Fibroblast of lung (primary cell): ENCODE data around the gene PAX2. TPM values are rescaled to one million over a fixed set of nuclear protein-coding genes. Genes with fewer than 3 reads are reported as not detected.

Source experiments
- DNase-seq, 2 donors: peaks; one replicate each; pipeline versions ENCODE4 v3.0.0 to v3.0.0-alpha.2; 2010; ENCODE audit warnings: low read depth in 2 of 2
- H2AFZ ChIP-seq: 2 replicates; pipeline ENCODE4 v1.5.1; 2012; ENCODE audit warnings: low read length, control low read depth, inconsistent platforms
- H3K27ac ChIP-seq: 2 replicates; pipeline ENCODE4 v1.5.1; 2011; ENCODE audit warnings: low read length, control low read depth; ENCODE audit not compliant: insufficient read depth
- H3K27me3 ChIP-seq: 2 replicates; pipeline ENCODE4 v1.5.1; 2011; ENCODE audit warnings: mild to moderate bottlenecking, low read length; ENCODE audit not compliant: control insufficient read depth, insufficient read depth
- H3K36me3 ChIP-seq: 2 replicates; pipeline ENCODE4 v1.5.1; 2011; ENCODE audit warnings: low read length; ENCODE audit not compliant: control insufficient read depth, insufficient read depth
- H3K4me1 ChIP-seq: 2 replicates; pipeline ENCODE4 v1.5.1; 2011; ENCODE audit warnings: low read length; ENCODE audit not compliant: control insufficient read depth, insufficient read depth; ENCODE audit errors: extremely low read depth
- H3K4me2 ChIP-seq: 2 replicates; pipeline ENCODE4 v1.5.1; 2011; ENCODE audit warnings: low read length, control low read depth; ENCODE audit not compliant: insufficient read depth; ENCODE audit errors: extremely low read depth
- H3K4me3 ChIP-seq, 4 experiments: fragments of 200-600 bp in 1 of 4; sonication (generic) in 1 of 4; replicated peaks in 1 of 4; 2 replicates each; pipeline ENCODE4 v1.5.1; 2011 to 2016; ENCODE audit warnings: low read length in 4 of 4, low read depth in 3 of 4, mild to moderate bottlenecking in 3 of 4, control low read depth in 2 of 4, inconsistent platforms in 1 of 4, mixed read lengths in 1 of 4; ENCODE audit not compliant: insufficient read depth in 1 of 4; ENCODE audit errors: control extremely low read depth in 1 of 4
- H3K79me2 ChIP-seq: 2 replicates; pipeline ENCODE4 v1.5.1; 2012; ENCODE audit warnings: mild to moderate bottlenecking, low read length, inconsistent platforms; ENCODE audit not compliant: control insufficient read depth, insufficient read depth
- H3K9ac ChIP-seq: 2 replicates; pipeline ENCODE4 v1.5.1; 2011; ENCODE audit warnings: mild to moderate bottlenecking, low read length, control low read depth; ENCODE audit not compliant: insufficient read depth
- H3K9me3 ChIP-seq: 2 replicates; pipeline ENCODE4 v1.5.1; 2012; ENCODE audit warnings: low read depth, low read length; ENCODE audit not compliant: control insufficient read depth, insufficient read depth
- H4K20me1 ChIP-seq: 2 replicates; pipeline ENCODE4 v1.5.1; 2011; ENCODE audit warnings: low read length; ENCODE audit not compliant: control insufficient read depth, insufficient read depth; ENCODE audit errors: extremely low read depth
- EZH2 ChIP-seq: IDR thresholded peaks from 2 replicates; pipeline ENCODE4 v1.5.1; 2012; ENCODE audit warnings: low read length, control low read depth, mild to moderate bottlenecking; ENCODE audit errors: missing control alignments
- polyA plus RNA-seq, 2 donors: library from polyadenylated mRNA; depleted of rRNA in 1 of 2; stranded (reverse) in 1 of 2; unstranded in 1 of 2; fragments of >200 nt; gene quantifications; 2 replicates each; pipeline ENCODE4 v1.2.1, GENCODE V29; 2011 to 2012; ENCODE audit warnings: missing spikeins in 1 of 2
- total RNA-seq: library from RNA; depleted of rRNA; stranded (reverse); fragments of >200 nt; gene quantifications from 2 replicates; pipeline ENCODE4 v1.2.1, GENCODE V29; 2014
- TF ChIP-seq, protein P1 (sequence below), 2 donors: IDR thresholded peaks in 1 of 2; conservative IDR thresholded peaks in 1 of 2; 1 replicate in 1 of 2; 2 replicates in 1 of 2; pipeline ENCODE4 v1.5.1; 2011 to 2012; ENCODE audit warnings: low read length in 2 of 2, control low read depth in 1 of 2, inconsistent platforms in 1 of 2, low read depth in 1 of 2, mild to moderate bottlenecking in 1 of 2

PAX2 gene
- total and polyA plus RNA-seq, 2 donors (not counting 1 experiment from before 2014, with no cell fraction given): not detected

GRCh38 chr10:100733329-100733728 lies 12.1 kb upstream of the PAX2 start:
- no peaks in the 10 kb centered on the region for H3K9me3 ChIP-seq
- no peak overlapping the region for H2AFZ ChIP-seq
- no peaks in the 10 kb centered on the region for H3K36me3 ChIP-seq
- H3K4me1 ChIP-seq: no peaks in the 10 kb centered on the region
- no peak overlapping the region for H3K9ac ChIP-seq
- DNase-seq: no peak
- TF ChIP-seq, protein P1, sequence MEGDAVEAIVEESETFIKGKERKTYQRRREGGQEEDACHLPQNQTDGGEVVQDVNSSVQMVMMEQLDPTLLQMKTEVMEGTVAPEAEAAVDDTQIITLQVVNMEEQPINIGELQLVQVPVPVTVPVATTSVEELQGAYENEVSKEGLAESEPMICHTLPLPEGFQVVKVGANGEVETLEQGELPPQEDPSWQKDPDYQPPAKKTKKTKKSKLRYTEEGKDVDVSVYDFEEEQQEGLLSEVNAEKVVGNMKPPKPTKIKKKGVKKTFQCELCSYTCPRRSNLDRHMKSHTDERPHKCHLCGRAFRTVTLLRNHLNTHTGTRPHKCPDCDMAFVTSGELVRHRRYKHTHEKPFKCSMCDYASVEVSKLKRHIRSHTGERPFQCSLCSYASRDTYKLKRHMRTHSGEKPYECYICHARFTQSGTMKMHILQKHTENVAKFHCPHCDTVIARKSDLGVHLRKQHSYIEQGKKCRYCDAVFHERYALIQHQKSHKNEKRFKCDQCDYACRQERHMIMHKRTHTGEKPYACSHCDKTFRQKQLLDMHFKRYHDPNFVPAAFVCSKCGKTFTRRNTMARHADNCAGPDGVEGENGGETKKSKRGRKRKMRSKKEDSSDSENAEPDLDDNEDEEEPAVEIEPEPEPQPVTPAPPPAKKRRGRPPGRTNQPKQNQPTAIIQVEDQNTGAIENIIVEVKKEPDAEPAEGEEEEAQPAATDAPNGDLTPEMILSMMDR (conservative IDR thresholded peaks at IDR 0.05 in 1 of 2, IDR thresholded peaks at IDR 0.05 in 1 of 2; ENCODE audit: low read depth in 1 of 2, low read length in 2 of 2): no peak
- no peak for TF ChIP-seq EZH2
- H4K20me1 ChIP-seq: no peaks in the 10 kb centered on the region
- H3K79me2 ChIP-seq: no peaks in the 10 kb centered on the region
- peaks cover 89% of the 10 kb centered on the region for H3K27me3 ChIP-seq
- no peak overlapping the region for H3K4me3 ChIP-seq
- H3K4me2 ChIP-seq: no peak overlapping the region
- no peak overlapping the region for H3K27ac ChIP-seq

DNA sequence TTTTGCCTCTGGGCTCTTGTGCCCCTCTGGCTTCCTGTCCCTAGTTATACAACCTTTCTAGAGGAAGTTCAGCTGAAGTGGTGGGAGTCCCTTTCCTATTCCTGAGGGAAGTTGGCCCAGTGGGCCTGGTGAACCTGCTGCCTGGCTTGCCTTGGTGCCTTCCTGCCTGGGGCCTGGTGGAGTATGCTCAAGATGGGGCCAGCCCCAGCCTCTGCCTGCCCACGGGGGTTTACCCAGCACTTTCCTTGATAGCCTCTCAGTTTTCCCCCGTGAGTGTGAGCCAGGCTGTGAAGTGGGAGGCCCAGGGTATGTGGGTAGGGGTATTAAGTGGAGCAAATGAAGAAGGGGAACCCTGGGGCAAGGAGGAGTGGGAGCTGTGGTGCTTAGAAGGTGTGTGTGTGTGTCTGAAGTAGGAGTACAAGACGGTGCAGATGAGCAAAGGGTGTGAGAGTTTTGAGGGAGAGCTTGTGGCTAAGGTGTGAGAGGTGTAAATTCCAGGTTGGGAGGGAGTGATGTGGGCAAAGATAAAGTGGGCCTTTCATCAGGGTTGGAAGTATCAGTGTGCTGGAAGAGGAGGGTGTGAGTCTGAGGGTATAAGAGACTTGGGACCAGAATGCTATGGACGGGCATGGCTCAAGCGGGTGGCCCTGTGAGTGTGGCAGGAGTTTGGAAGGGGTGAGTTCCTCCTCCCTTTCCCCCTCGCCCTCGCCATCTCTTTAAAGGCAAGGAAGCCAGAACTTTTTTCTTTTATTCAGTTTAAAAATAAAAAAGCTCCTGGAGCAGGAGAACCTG lies 10.9 kb upstream of the PAX2 start:
- Histone ChIP-seq H3K9ac (no peak overlapping the region), H2AFZ (no peak overlapping the region), H3K4me3 (no peak overlapping the region), H3K27me3 (peaks cover 90% of the 10 kb centered on the region), H3K4me2 (no peak overlapping the region), H3K79me2 (no peaks in the 10 kb centered on the region), H3K9me3 (no peaks in the 10 kb centered on the region), H3K4me1 (no peaks in the 10 kb centered on the region), H3K36me3 (no peaks in the 10 kb centered on the region), H3K27ac (no peak overlapping the region), H4K20me1 (no peaks in the 10 kb centered on the region)
- DNase-seq: no peak
- TF ChIP-seq EZH2: no peak
- TF ChIP-seq, protein P1 (conservative IDR thresholded peaks at IDR 0.05 in 1 of 2, IDR thresholded peaks at IDR 0.05 in 1 of 2; ENCODE audit: low read depth in 1 of 2, low read length in 2 of 2): no peak

- no peak overlapping the region for H3K4me3 ChIP-seq
- H3K27me3 ChIP-seq: peaks cover 91% of the 10 kb centered on the region
- no peak overlapping the region for H3K4me2 ChIP-seq
- no peak for DNase-seq
- no peaks in the 10 kb centered on the region for H4K20me1 ChIP-seq
- H2AFZ ChIP-seq: no peak overlapping the region
- no peaks in the 10 kb centered on the region for H3K9me3 ChIP-seq
- H3K9ac ChIP-seq: no peak overlapping the region
- no peak overlapping the region for H3K27ac ChIP-seq
- H3K4me1 ChIP-seq: no peaks in the 10 kb centered on the region
- peak; percentile 29 for TF ChIP-seq EZH2
- TF ChIP-seq, protein P1 (conservative IDR thresholded peaks at IDR 0.05 in 1 of 2, IDR thresholded peaks at IDR 0.05 in 1 of 2; ENCODE audit: low read depth in 1 of 2, low read length in 2 of 2): no peak
- H3K79me2 ChIP-seq: no peaks in the 10 kb centered on the region
- no peaks in the 10 kb centered on the region for H3K36me3 ChIP-seq
Measured at GRCh38 chr10:100735087-100735336, 10.4 kb upstream of the PAX2 start.
